ENCODE measurements around the gene FOXC1.

FOXC1 gene

GRCh38 chr6:1645466-1646185 is 35.9 kb downstream of the FOXC1 start:
- no peak for DNase-seq

DNA sequence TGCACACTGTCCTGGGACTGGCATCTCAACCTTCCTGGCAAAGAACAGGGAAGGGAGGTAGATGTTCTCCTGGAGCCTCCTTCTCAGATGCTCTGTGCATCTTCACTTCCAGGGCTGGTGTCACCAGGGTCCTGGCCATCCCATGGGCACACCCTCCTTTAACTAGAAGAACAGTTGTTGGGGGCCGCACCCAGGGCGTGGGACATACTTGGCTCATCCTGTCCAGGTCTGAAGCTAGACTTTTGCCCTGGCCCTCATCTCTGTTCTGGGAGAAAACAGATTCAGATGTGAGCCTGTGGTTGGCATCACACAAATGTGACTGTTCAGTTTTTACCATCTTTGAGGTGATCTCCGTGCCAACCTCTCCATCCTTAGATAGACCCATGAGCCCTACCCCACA is 41.6 kb downstream of the FOXC1 start:
- no peak for DNase-seq

DNA sequence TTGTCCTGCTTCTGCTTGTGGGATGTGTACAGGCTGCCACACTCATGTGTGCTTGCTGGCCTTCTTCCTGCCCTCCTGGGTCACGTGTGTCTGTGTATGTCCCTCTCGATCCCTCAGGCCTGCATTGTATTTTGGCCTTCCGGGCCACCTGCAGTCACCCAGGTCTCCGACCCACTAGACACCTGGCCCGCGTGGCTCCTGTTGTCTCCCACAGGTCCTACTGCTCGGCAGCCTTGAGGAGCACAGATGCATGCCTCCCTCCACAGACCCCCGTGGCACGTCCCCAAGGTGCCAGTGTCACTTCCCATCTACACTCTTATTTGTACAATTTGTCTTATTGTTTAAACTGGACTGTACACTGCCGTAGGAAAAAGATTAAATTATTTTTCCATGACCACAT is 43.1 kb downstream of the FOXC1 start:
- DNase-seq, result no peak

DNA sequence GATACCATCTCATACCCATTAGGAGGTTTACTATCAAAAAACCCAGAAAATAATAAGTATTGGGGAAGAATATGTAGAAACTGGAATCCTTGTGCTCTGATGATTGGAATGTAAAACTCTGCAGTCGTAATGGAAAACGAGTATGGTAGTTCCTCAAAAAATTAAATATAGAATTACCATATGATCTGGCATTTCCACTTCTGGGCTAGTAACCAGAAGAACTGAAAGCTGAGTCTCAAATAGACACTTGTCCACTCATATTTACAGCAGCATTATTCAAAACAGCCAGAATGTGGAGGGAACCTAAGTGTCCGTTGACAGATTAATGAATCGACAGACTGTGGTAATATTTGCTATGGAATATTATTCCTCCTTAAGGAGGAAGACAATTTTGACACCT is 44.3 kb downstream of the FOXC1 start:
- no peak for DNase-seq

- no peak for DNase-seq
These were observed 47.5 kb downstream of the FOXC1 start for GRCh38 chr6:1657116-1657770.

GRCh38 chr6:1657771-1658165 is 48.1 kb downstream of the FOXC1 start:
- no peak for DNase-seq

DNA sequence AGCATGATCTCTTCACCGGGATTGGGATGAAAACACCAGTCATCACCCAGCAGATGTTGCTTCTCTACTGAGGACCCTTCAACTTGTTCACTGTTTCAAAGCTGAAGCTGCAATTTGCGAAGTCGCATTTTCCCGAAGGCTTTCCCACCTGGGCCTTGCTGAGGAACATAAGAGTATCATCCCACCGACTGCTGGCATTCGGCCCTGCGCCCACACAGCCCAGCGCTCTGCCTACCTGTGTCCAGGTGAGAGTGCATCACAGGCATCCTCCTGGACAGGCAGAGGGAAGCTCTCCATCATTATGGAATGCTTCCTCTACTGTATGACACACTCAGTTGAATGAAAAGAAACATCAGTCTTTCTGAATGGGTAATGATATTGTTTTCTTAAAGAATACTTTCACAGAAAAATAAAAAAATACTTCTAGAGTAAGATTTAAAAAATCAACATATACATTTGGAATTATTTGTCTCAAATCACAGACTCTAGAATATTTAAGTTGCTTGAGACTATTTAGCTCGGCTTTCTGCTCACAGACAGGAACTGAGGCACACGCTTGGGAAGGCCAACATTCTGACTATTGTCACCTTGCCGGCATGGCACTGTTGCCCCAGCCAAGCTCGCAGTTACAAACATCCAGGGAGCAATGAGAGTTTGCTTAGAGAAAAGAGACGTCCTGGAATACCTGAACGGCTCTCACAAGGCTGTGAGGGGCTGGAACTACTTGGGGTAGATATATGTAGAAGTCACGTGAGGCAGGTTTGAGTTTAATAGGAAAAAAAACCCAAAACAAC is 48.7 kb downstream of the FOXC1 start:
- no peak for DNase-seq

GRCh38 chr6:1659816-1660215 is 50.1 kb downstream of the FOXC1 start:
- no peak for DNase-seq

DNA sequence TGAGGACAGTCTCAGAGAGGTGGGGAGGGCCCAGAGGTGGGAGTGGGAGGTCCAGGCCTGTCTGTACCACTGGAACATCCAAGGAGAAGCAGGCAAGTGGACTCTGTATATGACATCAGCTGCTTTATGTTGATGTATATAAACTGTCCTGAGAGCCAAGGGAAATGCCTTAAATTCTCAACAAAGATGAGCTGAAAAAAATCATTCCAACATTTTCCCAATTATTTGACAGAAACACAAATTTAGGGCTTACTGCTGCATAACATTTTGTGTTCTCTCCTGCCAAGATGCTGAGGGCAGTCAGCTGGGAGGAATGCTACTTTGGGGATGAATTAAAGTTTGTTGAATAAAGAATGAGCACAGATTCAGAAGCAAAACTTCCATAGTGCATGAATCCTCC is 52.8 kb downstream of the FOXC1 start:
- no peak for DNase-seq

Data from midbrain (tissue), 1 donor.